ENCODE data around the gene GAST.

GRCh38 chr17:41676058-41676419 is 36.1 kb upstream of the GAST start:
- TF ChIP-seq POLR2A (IDR thresholded peaks at IDR 0.05; ENCODE audit: low read depth, low read length) (no peak), POLR2AphosphoS5 (IDR thresholded peaks at IDR 0.05; ENCODE audit: low read depth, low read length) (no peak)

Data from GM12892 (cell line).